ENCODE measurements around the gene BBOF1. TPM values are rescaled to one million over a fixed set of nuclear protein-coding genes. Genes with fewer than 3 reads are reported as not detected.

BBOF1 gene
- total and polyA plus RNA-seq, 2 of the 8 experiments (the other 6 are each of a cell fraction or from before 2014, with no cell fraction given) = 0.26 to 0.60 TPM

GRCh38 chr14:74018586-74019407 lies at the start of gene BBOF1, which contains the start of gene ENTPD5 (continued):
- no peak for TF ChIP-seq SIX5 (IDR thresholded peaks at IDR 0.05; ENCODE audit: low read depth, low read length)
- no peak for TF ChIP-seq KDM5A (IDR thresholded peaks at IDR 0.05; ENCODE audit: low read length)
- TF ChIP-seq BRCA1 (IDR thresholded peaks at IDR 0.05; ENCODE audit: low read depth, low read length) = no peak
- no peak for TF ChIP-seq HDAC6 (IDR thresholded peaks at IDR 0.05; ENCODE audit: low read depth, low read length)
- peak; percentile 3; the same call in 1 of the 2 replicates for TF ChIP-seq ATF3 (IDR thresholded peaks at IDR 0.05; ENCODE audit: insufficient read depth, low read depth, low read length)
- TF ChIP-seq CHD1 (IDR thresholded peaks at IDR 0.05; ENCODE audit: low read depth, low read length) = no peak
- TF ChIP-seq E2F6 (IDR thresholded peaks at IDR 0.05) = no peak
- TF ChIP-seq NANOG (IDR thresholded peaks at IDR 0.05; ENCODE audit: insufficient read depth, low read depth, low read length, poor library complexity, severe bottlenecking) = no peak
- TF ChIP-seq CHD2 (IDR thresholded peaks at IDR 0.05; ENCODE audit: low read length) = no peak
- no peak for TF ChIP-seq FOSL1 (IDR thresholded peaks at IDR 0.05; ENCODE audit: insufficient read depth, low read depth, low read length)
- TF ChIP-seq RNF2 (IDR thresholded peaks at IDR 0.05; ENCODE audit: borderline replicate concordance, low read depth, low read length, missing control alignments, poor library complexity, severe bottlenecking) = no peak
- TF ChIP-seq TAF7 (optimal IDR thresholded peaks at IDR 0.05; ENCODE audit: borderline replicate concordance, low read depth, low read length) = no peak
- TF ChIP-seq SP2 (IDR thresholded peaks at IDR 0.05; ENCODE audit: low read length) = no peak
- TF ChIP-seq KDM4A (IDR thresholded peaks at IDR 0.05; ENCODE audit: low read depth, low read length, severe bottlenecking) = peak; percentile 98
- TF ChIP-seq POLR2AphosphoS5 (IDR thresholded peaks at IDR 0.05; ENCODE audit: low read depth, low read length) = peak; percentile 49
- no peak for TF ChIP-seq SRF (IDR thresholded peaks at IDR 0.05; ENCODE audit: low read depth, low read length)
- TF ChIP-seq EZH2 (IDR thresholded peaks at IDR 0.05; ENCODE audit: low read depth, low read length, severe bottlenecking) = peak; percentile 24
- TF ChIP-seq JUN (IDR thresholded peaks at IDR 0.05; ENCODE audit: low read depth, low read length) = no peak
- no peak for TF ChIP-seq TCF12 (IDR thresholded peaks at IDR 0.05; ENCODE audit: low read depth, low read length)
- no peak; the same call in 1 of the 2 replicates for TF ChIP-seq SUZ12 (IDR thresholded peaks at IDR 0.05; ENCODE audit: low read length)
- no peak for TF ChIP-seq CEBPB (IDR thresholded peaks at IDR 0.05; ENCODE audit: low read depth, low read length)
- peak; percentile 73 for TF ChIP-seq ASH2L (IDR thresholded peaks at IDR 0.05; ENCODE audit: low read length)
- no peak; the same call in 1 of the 2 replicates for TF ChIP-seq RBBP5 (IDR thresholded peaks at IDR 0.05; ENCODE audit: borderline replicate concordance, low read depth, low read length)
